Erythroblast (primary cell): ENCODE measurements around the gene HOXC6.

Experiments
- GATA1 ChIP-seq: IDR thresholded peaks from 2 replicates; pipeline ENCODE4 v1.6.1; 2011; ENCODE audit warnings: low read depth, mild to moderate bottlenecking, control low read depth, low read length, moderate library complexity
- POLR2A ChIP-seq: IDR thresholded peaks from 2 replicates; pipeline ENCODE4 v1.6.1; 2011; ENCODE audit warnings: mild to moderate bottlenecking, low read length

GRCh38 chr12:54016051-54016450 is 12.2 kb upstream of the HOXC6 start:
- TF ChIP-seq POLR2A (no peak), GATA1 (no peak)
